ENCODE results near the gene PRKD2.

PRKD2 gene

DNA sequence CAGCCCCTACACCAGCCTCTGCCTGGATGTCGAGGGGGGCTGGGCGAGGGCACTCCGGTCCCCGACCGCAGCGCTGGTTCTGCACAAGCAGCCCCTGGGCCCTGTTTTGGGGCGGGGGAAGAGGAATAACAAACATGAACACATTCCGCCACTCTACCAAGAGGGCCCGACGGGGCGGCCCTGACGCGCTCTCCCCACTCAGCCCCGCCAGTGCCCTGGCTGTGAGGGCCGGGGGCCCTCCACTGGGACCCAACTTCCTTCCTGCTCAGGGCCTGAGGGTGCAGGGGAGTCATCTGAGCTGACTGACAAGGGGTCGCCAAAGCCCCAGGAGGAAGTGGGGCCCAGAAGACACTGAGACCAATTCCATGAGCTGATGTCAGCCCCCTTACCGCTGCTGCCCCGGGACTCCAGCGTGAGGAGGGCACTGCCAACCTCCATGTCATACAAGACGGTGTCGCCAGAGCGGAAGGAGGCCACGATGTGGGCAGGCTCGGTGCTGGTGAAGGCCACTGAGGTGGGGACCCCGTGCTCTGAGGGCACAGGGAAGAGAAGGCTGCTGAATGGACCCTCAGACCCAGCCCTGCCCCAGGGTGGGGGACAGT lies 5.6 kb upstream of the PRKD2 start:
- DNase-seq (ENCODE audit: low spot score): no peak
- in situ Hi-C loops (cut with MboI; ENCODE audit: low pct_unique_long_range_greater_than_20kb, low sequenced_read_pairs, unreplicated experiment): no loop called here
- TF ChIP-seq CTCF (IDR thresholded peaks at IDR 0.05; ENCODE audit: extremely low read depth, insufficient read depth, missing control alignments): no peak

GRCh38 chr19:46722004-46722380 lies 5.1 kb upstream of the PRKD2 start:
- in situ Hi-C loops (cut with MboI; ENCODE audit: low pct_unique_long_range_greater_than_20kb, low sequenced_read_pairs, unreplicated experiment): no loop called here

GRCh38 chr19:46721269-46722003 lies 4.5 kb upstream of the PRKD2 start:
- in situ Hi-C loops (cut with MboI; ENCODE audit: low pct_unique_long_range_greater_than_20kb, low sequenced_read_pairs, unreplicated experiment): no loop called here
- peak; percentile 24 for TF ChIP-seq CTCF (IDR thresholded peaks at IDR 0.05; ENCODE audit: extremely low read depth, insufficient read depth, missing control alignments)
- no peak for DNase-seq (ENCODE audit: low spot score)

More at GRCh38 chr19:46722004-46722380, 5.1 kb upstream of the PRKD2 start:
- TF ChIP-seq CTCF (IDR thresholded peaks at IDR 0.05; ENCODE audit: extremely low read depth, insufficient read depth, missing control alignments): no peak
- DNase-seq (ENCODE audit: low spot score): no peak

DNA sequence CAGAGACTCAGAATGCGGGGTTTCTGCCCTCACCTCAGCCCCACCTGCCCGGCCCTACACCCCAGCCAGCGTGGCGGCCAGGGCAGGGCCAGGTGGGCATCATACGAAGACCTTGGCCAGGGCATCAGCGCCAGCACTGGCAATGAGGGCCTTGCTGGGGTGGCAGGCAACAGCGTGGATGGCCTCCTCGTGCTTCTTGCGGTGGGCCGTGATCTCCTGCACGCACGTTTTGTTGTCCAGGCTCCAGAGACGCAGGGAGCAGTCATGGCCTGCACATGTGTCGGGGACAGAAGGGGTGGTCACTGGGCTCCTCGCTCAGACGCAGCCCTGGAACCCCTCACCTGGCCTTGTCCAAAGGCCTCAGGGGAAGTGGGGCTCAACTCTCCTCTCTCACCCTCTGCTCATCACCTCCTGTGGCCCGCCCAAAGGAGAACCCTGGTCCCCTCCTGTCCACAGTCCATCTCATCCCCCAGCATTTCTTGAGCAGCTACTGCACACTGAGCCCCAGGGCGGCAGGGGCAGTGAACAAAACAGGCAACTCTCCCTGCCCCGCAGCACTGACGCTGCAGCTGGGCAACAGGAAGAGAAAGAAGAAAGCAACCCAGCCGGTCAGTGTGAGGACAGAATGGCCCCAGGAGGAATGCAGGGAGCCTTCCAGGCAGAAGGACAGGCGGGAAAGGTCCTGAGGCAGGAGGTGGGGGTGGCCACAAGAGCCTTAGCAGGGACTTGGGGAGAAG lies 3.8 kb upstream of the PRKD2 start:
- TF ChIP-seq CTCF (IDR thresholded peaks at IDR 0.05; ENCODE audit: extremely low read depth, insufficient read depth, missing control alignments): no peak
- DNase-seq (ENCODE audit: low spot score): no peak
- in situ Hi-C loops (cut with MboI; ENCODE audit: low pct_unique_long_range_greater_than_20kb, low sequenced_read_pairs, unreplicated experiment): no loop called here

GRCh38 chr19:46719629-46720502 lies 3.0 kb upstream of the PRKD2 start:
- TF ChIP-seq CTCF (IDR thresholded peaks at IDR 0.05; ENCODE audit: extremely low read depth, insufficient read depth, missing control alignments): no peak
- in situ Hi-C loops (cut with MboI; ENCODE audit: low pct_unique_long_range_greater_than_20kb, low sequenced_read_pairs, unreplicated experiment): no loop called here
- no peak for DNase-seq (ENCODE audit: low spot score)

Data from GM13977 (cell line).